ENCODE results near the gene SERPINA5.
"Not testable (repeated sequence)": the region's sequence is repeated elsewhere in the genome, so short reads cannot be mapped to it uniquely, and the experiment has no call there.

SERPINA5 gene

DNA sequence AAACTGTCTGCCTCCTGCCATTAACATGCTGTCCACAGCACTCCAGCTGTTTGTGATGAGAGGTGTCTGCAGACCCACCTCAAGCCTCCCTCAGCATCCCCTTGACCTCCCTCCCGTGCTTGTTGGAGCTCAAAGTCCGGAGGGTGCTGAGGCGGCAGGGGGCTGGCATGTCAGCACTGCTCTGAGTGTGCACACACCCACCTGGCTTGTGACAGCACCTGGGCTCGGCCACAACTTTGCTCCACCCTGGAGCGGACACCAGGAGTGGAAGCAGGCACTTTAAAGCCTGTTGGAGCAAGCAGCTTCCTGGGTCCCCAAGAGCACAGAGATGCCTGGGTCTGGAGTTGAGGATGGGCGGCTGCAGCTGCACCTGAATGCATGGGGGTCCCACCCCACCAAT is 51.9 kb downstream of the SERPINA5 start:
- Mint-ChIP-seq H3K27ac (no peak overlapping the region), H3K4me1 (peaks cover 4% of the 10 kb centered on the region), H3K27me3 (ENCODE audit: low read depth, poor library complexity) (peaks cover 43% of the 10 kb centered on the region), H3K9me3 (no peaks in the 10 kb centered on the region), H3K36me3 (ENCODE audit: low read depth) (no peaks in the 10 kb centered on the region), H3K4me3 (no peak overlapping the region)
- DNase-seq = no peak
- TF ChIP-seq, protein P1, sequence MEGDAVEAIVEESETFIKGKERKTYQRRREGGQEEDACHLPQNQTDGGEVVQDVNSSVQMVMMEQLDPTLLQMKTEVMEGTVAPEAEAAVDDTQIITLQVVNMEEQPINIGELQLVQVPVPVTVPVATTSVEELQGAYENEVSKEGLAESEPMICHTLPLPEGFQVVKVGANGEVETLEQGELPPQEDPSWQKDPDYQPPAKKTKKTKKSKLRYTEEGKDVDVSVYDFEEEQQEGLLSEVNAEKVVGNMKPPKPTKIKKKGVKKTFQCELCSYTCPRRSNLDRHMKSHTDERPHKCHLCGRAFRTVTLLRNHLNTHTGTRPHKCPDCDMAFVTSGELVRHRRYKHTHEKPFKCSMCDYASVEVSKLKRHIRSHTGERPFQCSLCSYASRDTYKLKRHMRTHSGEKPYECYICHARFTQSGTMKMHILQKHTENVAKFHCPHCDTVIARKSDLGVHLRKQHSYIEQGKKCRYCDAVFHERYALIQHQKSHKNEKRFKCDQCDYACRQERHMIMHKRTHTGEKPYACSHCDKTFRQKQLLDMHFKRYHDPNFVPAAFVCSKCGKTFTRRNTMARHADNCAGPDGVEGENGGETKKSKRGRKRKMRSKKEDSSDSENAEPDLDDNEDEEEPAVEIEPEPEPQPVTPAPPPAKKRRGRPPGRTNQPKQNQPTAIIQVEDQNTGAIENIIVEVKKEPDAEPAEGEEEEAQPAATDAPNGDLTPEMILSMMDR (IDR thresholded peaks at IDR 0.05) = no peak

DNA sequence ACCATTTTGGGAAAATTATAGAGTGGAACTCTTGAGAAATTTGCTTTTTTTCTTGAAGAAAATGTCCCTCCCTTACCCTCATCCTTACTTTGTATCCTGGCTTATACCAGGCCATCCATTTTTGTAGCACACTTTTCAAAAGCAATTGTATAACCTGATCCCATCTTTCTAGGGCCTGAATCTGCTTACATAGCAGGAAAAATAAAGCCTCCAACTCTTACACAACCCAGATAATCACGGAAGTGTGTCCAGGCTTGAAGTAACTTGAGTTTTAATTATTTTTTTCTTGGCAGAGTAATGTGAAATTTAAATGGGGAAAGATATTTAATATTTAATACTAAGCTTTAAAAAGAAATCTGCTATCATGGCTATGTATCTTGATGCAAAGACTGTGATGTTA is 53.9 kb downstream of the SERPINA5 start:
- TF ChIP-seq, protein P1 (IDR thresholded peaks at IDR 0.05) = no peak
- DNase-seq = no peak
- Mint-ChIP-seq H3K9me3 (no peaks in the 10 kb centered on the region), H3K27ac (no peak overlapping the region), H3K36me3 (ENCODE audit: low read depth) (no peaks in the 10 kb centered on the region), H3K4me3 (no peak overlapping the region), H3K27me3 (ENCODE audit: low read depth, poor library complexity) (peaks cover 31% of the 10 kb centered on the region), H3K4me1 (peaks cover 10% of the 10 kb centered on the region)

DNA sequence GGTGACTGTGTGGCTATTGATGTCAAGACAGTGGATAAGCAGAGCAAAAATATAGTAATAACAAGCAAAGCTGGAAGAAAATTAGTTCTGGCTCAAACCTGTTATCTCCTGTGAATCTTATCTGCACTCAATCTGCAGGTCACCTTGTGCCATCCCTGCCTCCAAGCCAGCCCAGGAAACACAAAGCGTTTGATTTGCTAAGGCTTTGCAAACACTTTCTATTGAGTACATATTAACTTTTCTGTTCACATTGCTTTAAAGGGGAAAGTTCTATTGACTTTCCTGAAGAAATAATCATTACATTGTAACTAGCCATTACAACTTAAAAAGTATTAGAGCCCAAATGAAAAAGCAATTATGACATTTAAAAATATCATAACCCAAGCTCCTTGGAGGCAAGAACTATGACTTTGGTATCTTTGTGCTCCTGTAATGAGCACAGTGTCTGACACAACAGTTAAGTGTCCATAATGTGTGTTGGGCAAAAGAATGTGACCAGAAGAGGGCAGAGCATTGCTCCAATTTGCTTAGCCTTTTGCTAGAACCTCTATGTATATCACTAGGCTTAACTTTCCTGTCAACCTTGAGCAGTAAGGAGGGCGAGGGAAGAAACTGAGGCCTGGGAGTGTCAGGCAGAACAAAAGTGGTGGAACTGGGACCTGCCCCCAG is 55.7 kb downstream of the SERPINA5 start:
- no peak overlapping the region for H3K27ac Mint-ChIP-seq
- no peak overlapping the region for H3K4me3 Mint-ChIP-seq
- peaks cover 22% of the 10 kb centered on the region for H3K27me3 Mint-ChIP-seq (ENCODE audit: low read depth, poor library complexity)
- H3K36me3 Mint-ChIP-seq (ENCODE audit: low read depth) = no peaks in the 10 kb centered on the region
- H3K9me3 Mint-ChIP-seq = no peaks in the 10 kb centered on the region
- H3K4me1 Mint-ChIP-seq = peaks cover 10% of the 10 kb centered on the region
- DNase-seq = no peak
- TF ChIP-seq, protein P1 (IDR thresholded peaks at IDR 0.05) = no peak

DNA sequence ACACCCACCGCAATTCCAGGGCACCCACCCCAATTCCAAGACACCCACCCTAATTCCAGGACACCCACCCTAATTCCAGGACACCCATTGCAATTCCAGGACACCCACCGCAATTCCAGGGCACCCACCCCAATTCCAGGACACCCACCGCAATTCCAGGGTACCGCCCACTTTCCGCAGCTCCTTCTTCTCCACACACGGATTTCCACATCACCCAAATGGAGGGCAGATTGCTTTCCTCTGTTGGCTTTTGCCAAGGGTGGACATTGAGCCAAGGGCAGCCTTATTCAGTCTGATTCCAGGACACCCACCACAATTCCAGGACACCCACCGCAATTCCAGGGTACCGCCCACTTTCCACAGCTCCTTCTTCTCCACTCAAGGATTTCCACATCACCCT is 56.6 kb downstream of the SERPINA5 start:
- H3K9me3 Mint-ChIP-seq; H3K36me3 Mint-ChIP-seq (ENCODE audit: low read depth); H3K4me3 Mint-ChIP-seq; DNase-seq; H3K27ac Mint-ChIP-seq: not testable (repeated sequence)
- Mint-ChIP-seq H3K27me3 (ENCODE audit: low read depth, poor library complexity) (peaks cover 12% of the 10 kb centered on the region), H3K4me1 (peaks cover 10% of the 10 kb centered on the region)

DNA sequence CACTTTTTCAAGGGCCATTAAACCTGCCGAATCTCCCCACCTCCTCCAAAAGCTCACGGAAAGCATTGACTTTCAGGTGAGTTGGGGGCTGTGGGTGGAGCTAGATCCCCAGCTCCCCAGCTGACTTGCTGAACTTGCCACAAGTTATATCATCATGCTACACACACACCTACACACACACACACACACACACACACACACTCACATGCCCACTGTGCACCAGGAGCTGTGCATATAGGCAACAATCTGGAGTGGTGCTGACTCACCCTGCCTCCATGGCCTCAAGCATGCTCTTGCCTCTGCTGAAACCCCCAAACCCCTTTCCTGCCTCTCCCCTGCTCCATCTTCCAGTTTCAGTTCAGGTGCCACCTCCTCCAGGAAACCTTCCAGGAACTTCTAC is 57.1 kb downstream of the SERPINA5 start:
- TF ChIP-seq, protein P1 (IDR thresholded peaks at IDR 0.05) = no peak
- no peak overlapping the region for H3K27ac Mint-ChIP-seq
- peaks cover 10% of the 10 kb centered on the region for H3K4me1 Mint-ChIP-seq
- peaks cover 12% of the 10 kb centered on the region for H3K27me3 Mint-ChIP-seq (ENCODE audit: low read depth, poor library complexity)
- no peaks in the 10 kb centered on the region for H3K36me3 Mint-ChIP-seq (ENCODE audit: low read depth)
- DNase-seq = no peak
- no peak overlapping the region for H3K4me3 Mint-ChIP-seq
- no peaks in the 10 kb centered on the region for H3K9me3 Mint-ChIP-seq

DNA sequence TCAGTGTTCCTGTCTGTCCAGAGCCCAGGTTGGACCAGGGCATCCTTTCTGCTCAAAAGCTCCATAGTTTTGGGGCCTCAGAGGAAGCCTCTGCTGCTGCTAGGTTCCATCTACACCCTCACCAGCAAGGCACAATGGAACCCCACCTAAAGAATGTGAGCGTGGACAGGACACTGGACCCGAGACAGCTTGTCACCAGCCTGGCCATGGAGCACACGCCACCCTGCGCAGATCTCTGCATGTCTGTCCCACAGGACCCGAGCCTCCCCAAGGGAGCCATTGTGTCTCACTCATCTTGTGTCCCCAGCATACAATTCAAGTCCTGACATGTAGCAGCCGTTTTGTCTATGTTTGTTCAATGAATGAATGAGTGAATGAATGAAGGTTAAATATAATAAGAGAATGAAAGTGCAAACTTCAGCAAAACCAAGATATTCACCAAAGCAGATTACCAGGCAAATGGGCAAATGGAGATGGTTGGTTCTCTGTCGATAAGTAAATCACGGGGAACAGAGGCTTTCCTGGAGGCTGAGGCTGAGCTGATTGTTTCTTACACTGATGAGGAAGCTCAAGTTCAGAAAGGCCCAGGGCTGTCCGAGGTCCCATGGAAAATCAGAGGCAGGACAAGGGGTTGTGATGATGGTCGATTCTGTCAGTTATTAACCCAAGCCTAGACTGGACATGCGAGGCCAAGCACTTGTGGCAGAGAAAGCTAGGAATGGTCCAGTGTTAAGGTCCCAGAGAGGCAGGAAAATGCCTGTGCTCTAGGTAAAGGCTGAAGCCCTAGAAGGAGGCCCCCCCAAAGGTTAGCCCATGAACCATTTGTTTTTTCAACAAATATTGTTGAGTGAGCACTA is 58.0 kb downstream of the SERPINA5 start:
- H3K4me1 Mint-ChIP-seq = peaks cover 10% of the 10 kb centered on the region
- no peaks in the 10 kb centered on the region for H3K9me3 Mint-ChIP-seq
- DNase-seq = no peak
- no peaks in the 10 kb centered on the region for H3K36me3 Mint-ChIP-seq (ENCODE audit: low read depth)
- TF ChIP-seq, protein P1 (IDR thresholded peaks at IDR 0.05) = no peak
- H3K27ac Mint-ChIP-seq = no peak overlapping the region
- H3K4me3 Mint-ChIP-seq = no peak overlapping the region
- peaks cover 8% of the 10 kb centered on the region for H3K27me3 Mint-ChIP-seq (ENCODE audit: low read depth, poor library complexity)
